ENCODE data around the gene EDN1. TPM values are rescaled to one million over a fixed set of nuclear protein-coding genes. Genes with fewer than 3 reads are reported as not detected.

Gene EDN1
- total and polyA plus RNA-seq, 2 of the 13 experiments (the other 11 are each of a cell fraction or from before 2014, with no cell fraction given), result 0.15 to 1.2 TPM

DNA sequence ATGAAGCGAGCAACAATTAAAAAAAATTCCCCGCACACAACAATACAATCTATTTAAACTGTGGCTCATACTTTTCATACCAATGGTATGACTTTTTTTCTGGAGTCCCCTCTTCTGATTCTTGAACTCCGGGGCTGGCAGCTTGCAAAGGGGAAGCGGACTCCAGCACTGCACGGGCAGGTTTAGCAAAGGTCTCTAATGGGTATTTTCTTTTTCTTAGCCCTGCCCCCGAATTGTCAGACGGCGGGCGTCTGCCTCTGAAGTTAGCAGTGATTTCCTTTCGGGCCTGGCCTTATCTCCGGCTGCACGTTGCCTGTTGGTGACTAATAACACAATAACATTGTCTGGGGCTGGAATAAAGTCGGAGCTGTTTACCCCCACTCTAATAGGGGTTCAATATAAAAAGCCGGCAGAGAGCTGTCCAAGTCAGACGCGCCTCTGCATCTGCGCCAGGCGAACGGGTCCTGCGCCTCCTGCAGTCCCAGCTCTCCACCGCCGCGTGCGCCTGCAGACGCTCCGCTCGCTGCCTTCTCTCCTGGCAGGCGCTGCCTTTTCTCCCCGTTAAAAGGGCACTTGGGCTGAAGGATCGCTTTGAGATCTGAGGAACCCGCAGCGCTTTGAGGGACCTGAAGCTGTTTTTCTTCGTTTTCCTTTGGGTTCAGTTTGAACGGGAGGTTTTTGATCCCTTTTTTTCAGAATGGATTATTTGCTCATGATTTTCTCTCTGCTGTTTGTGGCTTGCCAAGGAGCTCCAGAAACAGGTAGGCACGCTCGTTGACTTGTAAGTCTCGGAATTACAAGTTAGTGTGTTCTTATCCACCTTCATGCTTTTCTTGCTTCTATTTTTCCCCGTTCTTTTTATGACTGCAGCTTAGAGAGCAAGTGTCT is at the start of gene EDN1 (continued):
- TF ChIP-seq BHLHE40 (IDR thresholded peaks at IDR 0.05; ENCODE audit: low read length) (no peak), KAT2B (IDR thresholded peaks at IDR 0.05; ENCODE audit: borderline replicate concordance, low read depth, low read length) (no peak), CHCHD3 (CRISPR knock-in tag; IDR thresholded peaks at IDR 0.05) (no peak), NFIB (CRISPR knock-in tag; IDR thresholded peaks at IDR 0.05; ENCODE audit: borderline replicate concordance) (no peak), ARNTL (CRISPR knock-in tag; IDR thresholded peaks at IDR 0.05) (no peak), TOE1 (CRISPR knock-in tag; IDR thresholded peaks at IDR 0.05) (no peak), ZNF501 (CRISPR knock-in tag; IDR thresholded peaks at IDR 0.05) (peak; percentile 58; the same call in 1 of the 2 replicates), ZNF496 (CRISPR knock-in tag; IDR thresholded peaks at IDR 0.05; ENCODE audit: insufficient replicate concordance) (no peak), MAFG (CRISPR knock-in tag; IDR thresholded peaks at IDR 0.05) (no peak), ZNF572 (CRISPR knock-in tag; IDR thresholded peaks at IDR 0.05) (no peak), ISL2 (CRISPR knock-in tag; IDR thresholded peaks at IDR 0.05) (no peak), ATRX (CRISPR knock-in tag; IDR thresholded peaks at IDR 0.05; ENCODE audit: borderline replicate concordance) (no peak), ZNF550 (CRISPR knock-in tag; IDR thresholded peaks at IDR 0.05; ENCODE audit: borderline replicate concordance) (no peak), STAG1 (CRISPR knock-in tag; IDR thresholded peaks at IDR 0.05) (peak; percentile 66), TAF1 (CRISPR knock-in tag; IDR thresholded peaks at IDR 0.05) (no peak), NCOR1 (IDR thresholded peaks at IDR 0.05; ENCODE audit: borderline replicate concordance, low read length) (no peak), ZNF552 (CRISPR knock-in tag; IDR thresholded peaks at IDR 0.05; ENCODE audit: borderline replicate concordance) (no peak), ZNF44 (CRISPR knock-in tag; IDR thresholded peaks at IDR 0.05) (no peak), TBP (CRISPR knock-in tag; IDR thresholded peaks at IDR 0.05) (no peak), KDM2A (CRISPR knock-in tag; IDR thresholded peaks at IDR 0.05; ENCODE audit: borderline replicate concordance, low read depth) (peak; percentile 87), RORA (CRISPR knock-in tag; IDR thresholded peaks at IDR 0.05) (peak; percentile 83; the same call in 1 of the 2 replicates), HMGA1 (CRISPR knock-in tag; conservative IDR thresholded peaks at IDR 0.05) (no peak), ZNF382 (CRISPR knock-in tag; IDR thresholded peaks at IDR 0.05; ENCODE audit: borderline replicate concordance) (no peak), TSC22D2 (CRISPR knock-in tag; IDR thresholded peaks at IDR 0.05; ENCODE audit: borderline replicate concordance) (no peak)
- TF ChIP-seq, protein P1, sequence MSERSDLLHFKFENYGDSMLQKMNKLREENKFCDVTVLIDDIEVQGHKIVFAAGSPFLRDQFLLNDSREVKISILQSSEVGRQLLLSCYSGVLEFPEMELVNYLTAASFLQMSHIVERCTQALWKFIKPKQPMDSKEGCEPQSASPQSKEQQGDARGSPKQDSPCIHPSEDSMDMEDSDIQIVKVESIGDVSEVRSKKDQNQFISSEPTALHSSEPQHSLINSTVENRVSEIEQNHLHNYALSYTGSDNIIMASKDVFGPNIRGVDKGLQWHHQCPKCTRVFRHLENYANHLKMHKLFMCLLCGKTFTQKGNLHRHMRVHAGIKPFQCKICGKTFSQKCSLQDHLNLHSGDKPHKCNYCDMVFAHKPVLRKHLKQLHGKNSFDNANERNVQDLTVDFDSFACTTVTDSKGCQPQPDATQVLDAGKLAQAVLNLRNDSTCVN (CRISPR knock-in tag; IDR thresholded peaks at IDR 0.05; ENCODE audit: borderline replicate concordance), result no peak
- TF ChIP-seq, protein P2, sequence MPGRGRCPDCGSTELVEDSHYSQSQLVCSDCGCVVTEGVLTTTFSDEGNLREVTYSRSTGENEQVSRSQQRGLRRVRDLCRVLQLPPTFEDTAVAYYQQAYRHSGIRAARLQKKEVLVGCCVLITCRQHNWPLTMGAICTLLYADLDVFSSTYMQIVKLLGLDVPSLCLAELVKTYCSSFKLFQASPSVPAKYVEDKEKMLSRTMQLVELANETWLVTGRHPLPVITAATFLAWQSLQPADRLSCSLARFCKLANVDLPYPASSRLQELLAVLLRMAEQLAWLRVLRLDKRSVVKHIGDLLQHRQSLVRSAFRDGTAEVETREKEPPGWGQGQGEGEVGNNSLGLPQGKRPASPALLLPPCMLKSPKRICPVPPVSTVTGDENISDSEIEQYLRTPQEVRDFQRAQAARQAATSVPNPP (CRISPR knock-in tag; IDR thresholded peaks at IDR 0.05), result no peak
- TF ChIP-seq, protein P3, sequence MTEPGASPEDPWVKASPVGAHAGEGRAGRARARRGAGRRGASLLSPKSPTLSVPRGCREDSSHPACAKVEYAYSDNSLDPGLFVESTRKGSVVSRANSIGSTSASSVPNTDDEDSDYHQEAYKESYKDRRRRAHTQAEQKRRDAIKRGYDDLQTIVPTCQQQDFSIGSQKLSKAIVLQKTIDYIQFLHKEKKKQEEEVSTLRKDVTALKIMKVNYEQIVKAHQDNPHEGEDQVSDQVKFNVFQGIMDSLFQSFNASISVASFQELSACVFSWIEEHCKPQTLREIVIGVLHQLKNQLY (CRISPR knock-in tag; IDR thresholded peaks at IDR 0.05), result no peak
- TF ChIP-seq, protein P4, sequence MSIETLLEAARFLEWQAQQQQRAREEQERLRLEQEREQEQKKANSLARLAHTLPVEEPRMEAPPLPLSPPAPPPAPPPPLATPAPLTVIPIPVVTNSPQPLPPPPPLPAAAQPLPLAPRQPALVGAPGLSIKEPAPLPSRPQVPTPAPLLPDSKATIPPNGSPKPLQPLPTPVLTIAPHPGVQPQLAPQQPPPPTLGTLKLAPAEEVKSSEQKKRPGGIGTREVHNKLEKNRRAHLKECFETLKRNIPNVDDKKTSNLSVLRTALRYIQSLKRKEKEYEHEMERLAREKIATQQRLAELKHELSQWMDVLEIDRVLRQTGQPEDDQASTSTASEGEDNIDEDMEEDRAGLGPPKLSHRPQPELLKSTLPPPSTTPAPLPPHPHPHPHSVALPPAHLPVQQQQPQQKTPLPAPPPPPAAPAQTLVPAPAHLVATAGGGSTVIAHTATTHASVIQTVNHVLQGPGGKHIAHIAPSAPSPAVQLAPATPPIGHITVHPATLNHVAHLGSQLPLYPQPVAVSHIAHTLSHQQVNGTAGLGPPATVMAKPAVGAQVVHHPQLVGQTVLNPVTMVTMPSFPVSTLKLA (IDR thresholded peaks at IDR 0.05), result no peak
